Right ventricle myocardium inferior (tissue), 1 donor: ENCODE measurements around the gene CEACAM5. TPM values are rescaled to one million over a fixed set of nuclear protein-coding genes. Genes with fewer than 3 reads are reported as not detected.

Experiments used
- ATAC-seq: fragments of 200-7000 bp; cut with Tn5 transposase; one replicate; pipeline ENCODE4 v1.9.1; 2020; ENCODE audit warnings: mild to moderate bottlenecking, moderate library complexity
- DNase-seq: peaks from one replicate; pipeline ENCODE4 v3.0.0; 2021; ENCODE audit errors: missing footprints
- intact Hi-C: fragments of 100-400 bp; cut with DNase I; formaldehyde crosslinking; loops from one replicate; pipeline ENCODE4 v1.11.0; 2022
- long read RNA-seq: library from polyadenylated mRNA; unstranded; transcript quantifications from one replicate; pipeline ENCODE4 v2.0.0, GENCODE V29; 2021
- total RNA-seq: library from RNA; stranded (reverse); fragmentation: NEBNext Ultra II Directional; extraction: Animal tissue kit (Norgen Biotek cat#: 25700); gene quantifications from one replicate; pipeline ENCODE4 v1.2.1, GENCODE V29; 2021
- donor health status: DM: no; HTN: yes; CAD: no; lungs with severe emphysema.

Gene CEACAM5
- total RNA-seq, result not detected
- long read RNA-seq, result 0 reads

- ATAC-seq (no peak), DNase-seq (no peak)
- intact Hi-C loops, result no loop called here
Measured at GRCh38 chr19:41708481-41708880, at the start of gene CEACAM5. Gene CEACAM5, plus strand, starts transcription at chr19:41708626. Its CDS starts 106 bp downstream, at chr19:41708732.

DNA sequence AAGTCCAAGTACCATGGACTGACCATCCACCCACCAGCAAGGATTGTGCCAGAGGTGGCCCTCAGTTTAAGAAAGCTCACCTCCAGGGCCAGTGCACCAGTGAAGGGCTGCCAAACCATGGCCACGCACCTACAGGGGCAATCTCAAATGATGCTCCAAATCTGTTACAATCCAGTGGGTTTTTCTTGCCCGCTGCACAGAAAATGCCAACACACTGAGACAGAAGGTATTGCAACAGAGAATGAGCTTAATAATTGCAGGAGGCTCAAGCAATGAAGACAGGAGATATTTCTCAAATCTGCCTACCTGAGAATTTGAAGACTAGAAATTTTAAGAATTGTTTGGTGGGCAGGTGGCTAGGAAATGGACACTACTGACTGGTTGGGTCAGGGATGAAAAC is 42.4 kb upstream of the CEACAM5 start:
- intact Hi-C loops, result no loop called here
- no peak for ATAC-seq
- no peak for DNase-seq

DNA sequence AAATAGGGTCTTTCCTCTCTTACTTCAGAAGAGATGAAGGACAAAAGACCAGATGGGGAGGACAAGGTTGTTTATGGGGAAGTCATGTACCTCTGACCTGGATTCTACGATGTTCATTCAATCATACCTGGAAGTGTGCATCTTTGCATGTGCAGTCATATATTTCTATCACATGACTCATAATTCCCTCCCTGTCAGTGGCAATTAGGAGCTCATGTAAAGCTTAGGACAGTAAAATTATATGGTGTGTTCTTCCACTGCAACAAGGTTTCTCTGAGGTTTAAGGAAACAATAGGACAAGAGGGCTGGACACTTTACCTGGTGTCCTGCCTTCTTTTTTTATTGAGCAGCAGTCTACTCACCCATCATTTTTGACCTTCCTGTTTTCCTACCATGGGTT is 40.1 kb upstream of the CEACAM5 start:
- DNase-seq, result no peak
- intact Hi-C loops, result no loop called here

GRCh38 chr19:41670755-41671154 is 37.7 kb upstream of the CEACAM5 start:
- intact Hi-C loops, result no loop called here
- ATAC-seq (no peak), DNase-seq (no peak)

More for the DNA sequence above, 40.1 kb upstream of the CEACAM5 start:
- no peak for ATAC-seq

DNA sequence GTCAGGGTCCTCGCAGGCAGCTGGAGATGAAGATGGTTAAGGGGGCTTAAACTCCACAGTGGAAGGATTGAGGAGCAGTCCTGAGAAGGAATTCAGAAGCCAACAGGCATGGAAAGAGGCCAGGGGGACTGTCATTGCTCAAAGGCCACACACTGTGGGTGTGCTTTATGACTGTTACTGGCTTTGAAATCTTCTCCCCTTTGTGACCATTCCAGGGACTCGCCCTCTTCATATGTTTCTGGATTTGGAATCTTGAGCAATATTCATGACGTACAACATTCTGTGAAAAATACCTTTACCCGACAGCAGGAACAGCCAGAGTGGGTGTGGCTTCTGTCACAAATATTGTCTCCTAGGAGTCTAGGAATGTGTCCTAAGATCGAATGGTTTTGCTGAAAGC is 36.9 kb upstream of the CEACAM5 start:
- intact Hi-C loops, result no loop called here
- DNase-seq (no peak), ATAC-seq (no peak)

DNA sequence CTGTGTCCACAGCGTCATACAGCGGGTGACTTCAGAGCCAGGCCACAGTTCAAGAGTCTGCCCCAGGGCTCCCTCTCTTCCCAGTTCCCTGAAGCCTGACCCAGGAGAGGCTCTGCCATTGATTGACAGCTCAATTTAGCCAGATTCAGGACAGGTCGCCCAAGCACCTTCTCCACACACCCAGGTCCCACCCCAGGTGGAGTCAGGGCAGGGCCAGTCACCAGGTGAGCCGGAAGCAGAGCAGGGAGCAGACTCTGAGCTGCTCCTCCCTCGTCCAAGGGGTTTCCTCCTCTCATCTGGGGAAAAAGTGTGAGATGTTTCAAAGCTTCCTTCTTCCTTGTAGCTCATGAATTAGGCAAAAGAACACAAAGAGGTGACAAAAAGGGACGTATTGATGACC is 26.0 kb upstream of the CEACAM5 start:
- intact Hi-C loops, result no loop called here
- DNase-seq (no peak), ATAC-seq (no peak)

- intact Hi-C loops, result no loop called here
- DNase-seq, result no peak
- ATAC-seq, result no peak
Measured at GRCh38 chr19:41687419-41687818, 21.0 kb upstream of the CEACAM5 start.

GRCh38 chr19:41688098-41688497 is 20.3 kb upstream of the CEACAM5 start, which contains the start of gene CEACAM7:
Gene CEACAM7, minus strand, starts transcription at chr19:41688270. Its CDS starts 105 bp downstream, at chr19:41688165.
- DNase-seq, result no peak
- intact Hi-C loops, result no loop called here
- ATAC-seq, result no peak

- DNase-seq (no peak), ATAC-seq (no peak)
- intact Hi-C loops, result no loop called here
Measured at GRCh38 chr19:41688687-41689086, 19.7 kb upstream of the CEACAM5 start.

GRCh38 chr19:41689993-41690800 is 18.2 kb upstream of the CEACAM5 start:
- DNase-seq, result no peak
- intact Hi-C loops, result no loop called here
- no peak for ATAC-seq

DNA sequence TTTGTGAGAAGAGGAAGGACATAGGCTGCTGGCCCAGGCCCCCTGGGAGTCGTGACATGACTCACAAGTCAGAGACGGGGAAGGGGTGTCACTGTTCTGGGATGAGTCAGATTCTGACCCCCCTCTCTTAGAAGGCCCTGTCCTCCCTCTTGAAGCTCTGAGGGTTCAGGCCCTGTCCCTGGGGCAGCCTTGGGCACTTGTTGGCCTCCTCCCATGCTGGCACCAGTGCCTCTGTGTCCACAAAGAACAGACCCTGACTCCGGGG is 17.7 kb upstream of the CEACAM5 start:
- intact Hi-C loops, result no loop called here
- DNase-seq, result no peak
- ATAC-seq, result no peak

- intact Hi-C loops, result no loop called here
- no peak for DNase-seq
- no peak for ATAC-seq
Measured at GRCh38 chr19:41691268-41691970, 17.0 kb upstream of the CEACAM5 start.

DNA sequence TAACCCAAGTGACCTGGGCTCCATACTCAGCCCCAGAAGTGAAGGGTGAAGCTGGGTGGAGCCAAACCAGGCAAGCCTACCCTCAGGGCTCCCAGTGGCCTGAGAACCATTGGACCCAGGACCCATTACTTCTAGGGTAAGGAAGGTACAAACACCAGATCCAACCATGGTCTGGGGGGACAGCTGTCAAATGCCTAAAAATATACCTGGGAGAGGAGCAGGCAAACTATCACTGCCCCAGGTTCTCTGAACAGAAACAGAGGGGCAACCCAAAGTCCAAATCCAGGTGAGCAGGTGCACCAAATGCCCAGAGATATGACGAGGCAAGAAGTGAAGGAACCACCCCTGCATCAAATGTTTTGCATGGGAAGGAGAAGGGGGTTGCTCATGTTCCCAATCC is 14.2 kb upstream of the CEACAM5 start:
- intact Hi-C loops, result no loop called here
- ATAC-seq, result no peak
- DNase-seq, result no peak

GRCh38 chr19:41694831-41695635 is 13.4 kb upstream of the CEACAM5 start:
- no peak for ATAC-seq
- DNase-seq, result no peak
- intact Hi-C loops, result no loop called here

DNA sequence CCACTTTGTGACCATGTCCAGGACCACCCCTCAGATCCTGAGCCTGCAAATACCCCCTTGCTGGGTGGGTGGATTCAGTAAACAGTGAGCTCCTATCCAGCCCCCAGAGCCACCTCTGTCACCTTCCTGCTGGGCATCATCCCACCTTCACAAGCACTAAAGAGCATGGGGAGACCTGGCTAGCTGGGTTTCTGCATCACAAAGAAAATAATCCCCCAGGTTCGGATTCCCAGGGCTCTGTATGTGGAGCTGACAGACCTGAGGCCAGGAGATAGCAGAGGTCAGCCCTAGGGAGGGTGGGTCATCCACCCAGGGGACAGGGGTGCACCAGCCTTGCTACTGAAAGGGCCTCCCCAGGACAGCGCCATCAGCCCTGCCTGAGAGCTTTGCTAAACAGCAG is 12.7 kb upstream of the CEACAM5 start:
- DNase-seq, result no peak
- ATAC-seq, result no peak
- intact Hi-C loops, result no loop called here

DNA sequence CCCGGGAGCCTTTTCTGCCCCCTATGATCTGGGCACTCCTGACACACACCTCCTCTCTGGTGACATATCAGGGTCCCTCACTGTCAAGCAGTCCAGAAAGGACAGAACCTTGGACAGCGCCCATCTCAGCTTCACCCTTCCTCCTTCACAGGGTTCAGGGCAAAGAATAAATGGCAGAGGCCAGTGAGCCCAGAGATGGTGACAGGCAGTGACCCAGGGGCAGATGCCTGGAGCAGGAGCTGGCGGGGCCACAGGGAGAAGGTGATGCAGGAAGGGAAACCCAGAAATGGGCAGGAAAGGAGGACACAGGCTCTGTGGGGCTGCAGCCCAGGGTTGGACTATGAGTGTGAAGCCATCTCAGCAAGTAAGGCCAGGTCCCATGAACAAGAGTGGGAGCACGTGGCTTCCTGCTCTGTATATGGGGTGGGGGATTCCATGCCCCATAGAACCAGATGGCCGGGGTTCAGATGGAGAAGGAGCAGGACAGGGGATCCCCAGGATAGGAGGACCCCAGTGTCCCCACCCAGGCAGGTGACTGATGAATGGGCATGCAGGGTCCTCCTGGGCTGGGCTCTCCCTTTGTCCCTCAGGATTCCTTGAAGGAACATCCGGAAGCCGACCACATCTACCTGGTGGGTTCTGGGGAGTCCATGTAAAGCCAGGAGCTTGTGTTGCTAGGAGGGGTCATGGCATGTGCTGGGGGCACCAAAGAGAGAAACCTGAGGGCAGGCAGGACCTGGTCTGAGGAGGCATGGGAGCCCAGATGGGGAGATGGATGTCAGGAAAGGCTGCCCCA is 11.8 kb upstream of the CEACAM5 start:
- no peak for ATAC-seq
- intact Hi-C loops, result no loop called here
- DNase-seq, result no peak

GRCh38 chr19:41697198-41697855 is 11.1 kb upstream of the CEACAM5 start:
- ATAC-seq (no peak), DNase-seq (no peak)
- intact Hi-C loops, result no loop called here

DNA sequence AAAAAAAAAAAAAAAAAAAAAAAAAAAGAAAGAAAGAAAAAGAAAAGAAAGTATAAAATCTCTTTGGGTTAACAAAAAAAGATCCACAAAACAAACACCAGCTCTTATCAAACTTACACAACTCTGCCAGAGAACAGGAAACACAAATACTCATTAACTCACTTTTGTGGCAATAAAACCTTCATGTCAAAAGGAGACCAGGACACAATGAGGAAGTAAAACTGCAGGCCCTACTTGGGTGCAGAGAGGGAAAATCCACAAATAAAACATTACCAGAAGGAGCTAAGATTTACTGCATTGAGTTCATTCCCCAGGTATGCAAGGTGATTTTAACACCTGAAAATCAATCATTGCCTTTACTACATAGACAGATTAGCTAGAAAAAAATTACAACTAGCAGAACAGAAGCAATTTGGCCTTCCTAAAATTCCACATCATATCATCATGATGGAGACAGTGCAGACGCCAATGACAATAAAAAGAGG is 9.6 kb upstream of the CEACAM5 start:
- ATAC-seq (no peak), DNase-seq (no peak)
- intact Hi-C loops, result no loop called here
